HG03342 (cell line): ENCODE results near the gene PCCA.
"Not testable (repeated sequence)": the region's sequence is repeated elsewhere in the genome, so short reads cannot be mapped to it uniquely, and the experiment has no call there.

Experiments
- ATAC-seq: cut with Tn5 transposase; IDR thresholded peaks from one replicate; pipeline ENCODE4 v1.9.1; 2021; ENCODE audit warnings: mild to moderate bottlenecking, moderate library complexity; ENCODE audit not compliant: unreplicated experiment

Gene PCCA

GRCh38 chr13:100182900-100183490 is 94.1 kb downstream of the PCCA start:
- ATAC-seq, result no peak

GRCh38 chr13:100184095-100184494 is 95.2 kb downstream of the PCCA start:
- ATAC-seq, result no peak

GRCh38 chr13:100195568-100195967 is 106.7 kb downstream of the PCCA start:
- ATAC-seq, result no peak

GRCh38 chr13:100196375-100196774 is 107.5 kb downstream of the PCCA start:
- no peak for ATAC-seq

GRCh38 chr13:100197116-100197515 is 108.2 kb downstream of the PCCA start:
- no peak for ATAC-seq

GRCh38 chr13:100197591-100198365 is 108.9 kb downstream of the PCCA start:
- ATAC-seq, result no peak

- no peak for ATAC-seq
Observed at GRCh38 chr13:100203696-100204367, 114.9 kb downstream of the PCCA start.

GRCh38 chr13:100208002-100208401 is 119.1 kb downstream of the PCCA start:
- no peak for ATAC-seq

- no peak for ATAC-seq
Observed at GRCh38 chr13:100208626-100209025, 119.7 kb downstream of the PCCA start.

- ATAC-seq, result no peak
Observed at GRCh38 chr13:100209857-100210825, 121.2 kb downstream of the PCCA start.

- no peak for ATAC-seq
Observed at GRCh38 chr13:100211016-100211710, 122.3 kb downstream of the PCCA start.

- no peak for ATAC-seq
Observed at GRCh38 chr13:100212904-100213553, 124.1 kb downstream of the PCCA start.

GRCh38 chr13:100213576-100213975 is 124.7 kb downstream of the PCCA start:
- no peak for ATAC-seq

GRCh38 chr13:100214886-100215285 is 126.0 kb downstream of the PCCA start:
- no peak for ATAC-seq

GRCh38 chr13:100221166-100221565 is 132.3 kb downstream of the PCCA start:
- ATAC-seq, result no peak

- not testable (repeated sequence) for ATAC-seq
Observed at GRCh38 chr13:100223966-100224530, 135.2 kb downstream of the PCCA start.

- ATAC-seq, result no peak
Observed at GRCh38 chr13:100229603-100230002, 140.7 kb downstream of the PCCA start.

- ATAC-seq, result no peak
Observed at GRCh38 chr13:100230769-100231149, 141.9 kb downstream of the PCCA start.

- no peak for ATAC-seq
Observed at GRCh38 chr13:100231176-100231575, 142.3 kb downstream of the PCCA start.
